CD4-positive, alpha-beta T cell (primary cell): ENCODE measurements around the gene TENT4A. TPM values are rescaled to one million over a fixed set of nuclear protein-coding genes. Genes with fewer than 3 reads are reported as not detected.

Experiments used
- ATAC-seq: fragments of 200-7000 bp; cut with Tn5 transposase; one replicate; pipeline ENCODE4 v1.10.0; 2022; ENCODE audit warnings: mild to moderate bottlenecking; ENCODE audit not compliant: poor library complexity
- CTCF ChIA-PET: fragments of 350-600 bp; sonication (Branson Sonifier 250); formaldehyde crosslinking; loops from one replicate; lab custom pipeline; 2021; ENCODE audit warnings: antibody characterized with exemption, inconsistent platforms; lab: Charles Lee
- POLR2A ChIA-PET: fragments of 350-600 bp; sonication (Branson Sonifier 250); formaldehyde crosslinking; loops from one replicate; lab custom pipeline; 2021; ENCODE audit warnings: antibody characterized with exemption, inconsistent platforms; lab: Charles Lee
- DNase-seq, 14 experiments: peaks; one replicate each; pipeline ENCODE4 v3.0.0-alpha.2; 2013 to 2020; ENCODE audit warnings: mixed read lengths in 2 of 14
- H3K27ac ChIP-seq, 2 donors: one replicate each; pipeline versions ENCODE4 v1.5.1 to v1.7.0; 2013; ENCODE audit warnings: low read length in 2 of 2, low read depth in 1 of 2, mild to moderate bottlenecking in 1 of 2
- H3K27me3 ChIP-seq, 2 experiments: 1 replicate in 1 of 2; 2 replicates in 1 of 2; pipeline versions ENCODE4 v1.6.1 to v1.7.0; 2013; ENCODE audit warnings: low read length in 2 of 2, control low read depth in 1 of 2, mild to moderate bottlenecking in 1 of 2, moderate library complexity in 1 of 2; ENCODE audit not compliant: insufficient read depth in 2 of 2, control insufficient read depth in 1 of 2
- H3K36me3 ChIP-seq: one replicate; pipeline ENCODE4 v1.6.1; 2013; ENCODE audit warnings: low read length, control low read depth; ENCODE audit not compliant: insufficient read depth
- H3K4me1 ChIP-seq: one replicate; pipeline ENCODE4 v1.6.1; 2013; ENCODE audit warnings: low read length, control low read depth; ENCODE audit not compliant: insufficient read depth
- H3K4me3 ChIP-seq: one replicate; pipeline ENCODE4 v1.5.1; 2013; ENCODE audit warnings: mild to moderate bottlenecking, low read length, moderate library complexity
- H3K9me3 ChIP-seq, 2 experiments: 1 replicate in 1 of 2; 2 replicates in 1 of 2; pipeline versions ENCODE4 v1.6.1 to v1.7.0; 2013; ENCODE audit warnings: low read length in 2 of 2, mild to moderate bottlenecking in 2 of 2, control low read depth in 1 of 2, moderate library complexity in 1 of 2; ENCODE audit not compliant: control insufficient read depth in 1 of 2, insufficient read depth in 1 of 2
- H3K27ac Mint-ChIP-seq: one replicate; pipeline ENCODE4 v1.8.0; 2020; ENCODE audit warnings: mixed read lengths
- H3K27me3 Mint-ChIP-seq: one replicate; pipeline ENCODE4 v1.8.0; 2021; ENCODE audit warnings: mixed read lengths
- H3K36me3 Mint-ChIP-seq: one replicate; pipeline ENCODE4 v1.8.0; 2021; ENCODE audit warnings: low read depth, mixed read lengths
- H3K4me1 Mint-ChIP-seq: one replicate; pipeline ENCODE4 v1.8.0; 2021; ENCODE audit warnings: low read depth, mixed read lengths
- H3K4me3 Mint-ChIP-seq: one replicate; pipeline ENCODE4 v1.8.0; 2020; ENCODE audit warnings: mild to moderate bottlenecking, mixed read lengths
- H3K9me3 Mint-ChIP-seq: one replicate; pipeline ENCODE4 v1.8.0; 2020; ENCODE audit warnings: mixed read lengths
- intact Hi-C, 2 experiments: fragments of 100-400 bp; cut with DNase I in 1 of 2; cut with micrococcal nuclease in 1 of 2; formaldehyde crosslinking; loops; one replicate each; pipeline versions ENCODE4 v1.15.1 to v1.9.0; 2023 to 2025; cut with DNase I, micrococcal nuclease
- total RNA-seq, 174 experiments: library from RNA in 2 of 174; stranded (reverse) in 2 of 174; gene quantifications; one replicate each; pipeline ENCODE4 v1.2.3 and lab custom pipeline; 2021 to 2026
- TF ChIP-seq, protein P1 (sequence below): fragments of 200-600 bp; IDR thresholded peaks from one replicate; pipeline ENCODE4 v1.8.0; 2022; ENCODE audit warnings: antibody characterized with exemption, mild to moderate bottlenecking

The TENT4A gene
- total RNA-seq, 2 experiments from 2014 or later = 49.2 to 51.9 TPM

GRCh38 chr5:6804766-6805501, 91.7 kb downstream of the TENT4A start:
- Histone ChIP-seq H3K9me3 (no peaks in the 10 kb centered on the region), H3K27me3 (peaks cover 0 to 3% of the 10 kb centered on the region in 2 experiments), H3K27ac (no peak overlapping the region), H3K36me3 (no peaks in the 10 kb centered on the region), H3K4me1 (no peaks in the 10 kb centered on the region), H3K4me3 (no peak overlapping the region)
- TF ChIP-seq, protein P1, sequence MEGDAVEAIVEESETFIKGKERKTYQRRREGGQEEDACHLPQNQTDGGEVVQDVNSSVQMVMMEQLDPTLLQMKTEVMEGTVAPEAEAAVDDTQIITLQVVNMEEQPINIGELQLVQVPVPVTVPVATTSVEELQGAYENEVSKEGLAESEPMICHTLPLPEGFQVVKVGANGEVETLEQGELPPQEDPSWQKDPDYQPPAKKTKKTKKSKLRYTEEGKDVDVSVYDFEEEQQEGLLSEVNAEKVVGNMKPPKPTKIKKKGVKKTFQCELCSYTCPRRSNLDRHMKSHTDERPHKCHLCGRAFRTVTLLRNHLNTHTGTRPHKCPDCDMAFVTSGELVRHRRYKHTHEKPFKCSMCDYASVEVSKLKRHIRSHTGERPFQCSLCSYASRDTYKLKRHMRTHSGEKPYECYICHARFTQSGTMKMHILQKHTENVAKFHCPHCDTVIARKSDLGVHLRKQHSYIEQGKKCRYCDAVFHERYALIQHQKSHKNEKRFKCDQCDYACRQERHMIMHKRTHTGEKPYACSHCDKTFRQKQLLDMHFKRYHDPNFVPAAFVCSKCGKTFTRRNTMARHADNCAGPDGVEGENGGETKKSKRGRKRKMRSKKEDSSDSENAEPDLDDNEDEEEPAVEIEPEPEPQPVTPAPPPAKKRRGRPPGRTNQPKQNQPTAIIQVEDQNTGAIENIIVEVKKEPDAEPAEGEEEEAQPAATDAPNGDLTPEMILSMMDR = no peak
- Mint-ChIP-seq H3K36me3 (no peaks in the 10 kb centered on the region), H3K4me1 (no peaks in the 10 kb centered on the region), H3K27ac (no peak overlapping the region), H3K4me3 (no peak overlapping the region), H3K27me3 (peaks cover 27% of the 10 kb centered on the region), H3K9me3 (peaks cover 8% of the 10 kb centered on the region)
- ChIA-PET POLR2A (no interaction called here), CTCF (no interaction called here)
- intact Hi-C loops = no loop called here
- DNase-seq = no peak
- no peak for ATAC-seq

- POLR2A ChIA-PET = no interaction called here
- H3K27ac Mint-ChIP-seq = no peak overlapping the region
- H3K4me1 ChIP-seq = no peaks in the 10 kb centered on the region
- no peaks in the 10 kb centered on the region for H3K36me3 Mint-ChIP-seq
- no peak overlapping the region for H3K27ac ChIP-seq
- TF ChIP-seq, protein P1 = no peak
- CTCF ChIA-PET = no interaction called here
- ATAC-seq (no peak), DNase-seq (no peak)
- no peak overlapping the region for H3K4me3 ChIP-seq
- H3K9me3 Mint-ChIP-seq = peaks cover 8% of the 10 kb centered on the region
- peaks cover 0 to 3% of the 10 kb centered on the region in 2 experiments for H3K27me3 ChIP-seq
- no peaks in the 10 kb centered on the region for H3K9me3 ChIP-seq
- no peaks in the 10 kb centered on the region for H3K36me3 ChIP-seq
- no peak overlapping the region for H3K4me3 Mint-ChIP-seq
- no peaks in the 10 kb centered on the region for H3K4me1 Mint-ChIP-seq
- peaks cover 26% of the 10 kb centered on the region for H3K27me3 Mint-ChIP-seq
- intact Hi-C loops = no loop called here
Observed at GRCh38 chr5:6805841-6806240, 92.6 kb downstream of the TENT4A start.

Other genes starting within 250 kb of the TENT4A start
- gene NSUN2, start 80.4 kb upstream of the TENT4A start, total RNA-seq = 10 to 100 TPM; 48.3 to 50.8 TPM
- gene SRD5A1, start 80.0 kb upstream of the TENT4A start, total RNA-seq = 1 to 10 TPM; 2.3 to 3.0 TPM